Stimulated activated CD4-positive, alpha-beta T cell treated with anti-CD3 and anti-CD28 coated beads, TNF-alpha, amount 100 ng/mL, for 24 hours (primary cell): ENCODE measurements around the gene PON2.

ENCODE experiments used
- DNase-seq, 3 experiments: peaks; one replicate each; pipeline ENCODE4 v3.0.0-alpha.2; 2020; ENCODE audit warnings: low read depth in 3 of 3

Gene PON2

GRCh38 chr7:95444796-95445195, 10.0 kb upstream of the PON2 start:
- no peak for DNase-seq

- DNase-seq = no peak
Observed at GRCh38 chr7:95441042-95441823, 6.4 kb upstream of the PON2 start.

GRCh38 chr7:95440394-95441038, 5.7 kb upstream of the PON2 start:
- DNase-seq = no peak

- no peak for DNase-seq
Observed at GRCh38 chr7:95436407-95436806, 1.6 kb upstream of the PON2 start.

- no peak for DNase-seq
Observed at GRCh38 chr7:95435422-95435780, 573 bp upstream of the PON2 start.

- no peak for DNase-seq
Observed at GRCh38 chr7:95433952-95434556, 774 bp downstream of the PON2 start.

DNA sequence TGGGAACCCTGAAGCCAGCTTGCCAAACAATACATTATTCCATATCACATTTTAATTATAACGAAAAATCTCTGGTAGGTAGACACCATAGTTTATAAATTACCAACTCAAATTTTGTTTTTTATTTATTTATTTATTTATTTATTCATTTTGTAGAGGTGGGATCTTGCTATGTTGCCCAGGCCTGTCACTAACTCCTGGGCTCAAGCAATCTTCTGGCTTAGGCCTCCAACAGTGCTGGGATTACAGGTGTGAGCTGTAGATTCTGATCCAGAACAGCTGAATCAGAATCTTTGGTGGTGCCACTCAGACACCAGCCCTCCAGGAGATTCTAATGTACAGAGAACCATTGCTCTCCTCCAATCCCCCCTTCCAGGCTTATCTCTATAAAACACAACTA, 1.7 kb downstream of the PON2 start:
- no peak for DNase-seq

- no peak for DNase-seq
Observed at GRCh38 chr7:95432606-95433005, 2.2 kb downstream of the PON2 start.

- DNase-seq = no peak
Observed at GRCh38 chr7:95430864-95431263, 4.0 kb downstream of the PON2 start.

- DNase-seq = no peak
Observed at GRCh38 chr7:95429241-95429990, 5.4 kb downstream of the PON2 start.

DNA sequence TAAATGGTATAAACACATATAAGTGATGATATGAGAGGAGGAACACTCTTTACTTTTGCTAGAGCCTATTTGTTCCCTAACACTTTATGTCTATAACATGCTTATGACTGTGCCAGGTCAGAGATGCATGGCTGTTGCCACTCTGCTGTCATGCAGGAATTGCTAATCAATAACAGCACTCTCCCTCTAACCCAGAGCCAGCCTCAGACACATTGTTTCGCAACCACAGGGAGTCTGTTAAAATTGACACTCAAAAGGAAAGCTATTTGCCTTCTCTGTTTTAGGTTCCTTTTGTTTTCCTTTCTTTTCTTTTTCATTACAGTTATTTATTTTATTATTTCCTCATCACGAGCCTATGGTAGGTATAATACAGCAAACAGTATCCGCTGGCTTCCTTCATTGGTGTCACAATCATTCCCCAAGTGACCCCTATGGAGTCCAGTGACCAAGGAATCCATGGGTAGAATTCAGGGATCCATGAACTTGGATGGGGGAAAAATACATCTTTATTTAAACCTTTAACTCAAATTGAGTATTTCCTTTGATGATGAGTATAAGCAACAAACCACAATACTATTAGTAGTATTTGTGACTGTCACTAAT, 6.8 kb downstream of the PON2 start:
- no peak for DNase-seq

- no peak for DNase-seq
Observed at GRCh38 chr7:95427166-95427565, 7.7 kb downstream of the PON2 start.

- no peak for DNase-seq
Observed at GRCh38 chr7:95425694-95426093, 9.1 kb downstream of the PON2 start.

DNA sequence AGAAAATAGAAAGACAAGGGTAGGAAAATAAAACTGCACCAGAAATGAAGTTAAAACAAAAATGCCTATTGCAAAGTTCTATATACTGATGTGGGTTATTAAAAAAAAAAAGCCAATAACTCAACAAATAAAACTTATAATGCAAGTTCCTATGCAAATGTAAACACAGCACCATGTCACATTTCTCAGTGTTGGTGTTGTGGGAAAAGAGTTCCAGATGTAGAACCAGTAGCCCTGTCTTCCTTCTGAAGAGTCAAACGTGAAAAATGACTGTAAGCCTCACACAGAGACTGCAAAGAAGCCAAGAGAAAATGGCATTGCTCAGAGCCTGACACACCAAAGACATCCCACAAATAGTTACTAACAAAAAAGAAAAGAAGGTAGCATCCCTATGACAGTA, 10.1 kb downstream of the PON2 start:
- DNase-seq = no peak

GRCh38 chr7:95421847-95422444, 12.9 kb downstream of the PON2 start:
- no peak for DNase-seq

DNA sequence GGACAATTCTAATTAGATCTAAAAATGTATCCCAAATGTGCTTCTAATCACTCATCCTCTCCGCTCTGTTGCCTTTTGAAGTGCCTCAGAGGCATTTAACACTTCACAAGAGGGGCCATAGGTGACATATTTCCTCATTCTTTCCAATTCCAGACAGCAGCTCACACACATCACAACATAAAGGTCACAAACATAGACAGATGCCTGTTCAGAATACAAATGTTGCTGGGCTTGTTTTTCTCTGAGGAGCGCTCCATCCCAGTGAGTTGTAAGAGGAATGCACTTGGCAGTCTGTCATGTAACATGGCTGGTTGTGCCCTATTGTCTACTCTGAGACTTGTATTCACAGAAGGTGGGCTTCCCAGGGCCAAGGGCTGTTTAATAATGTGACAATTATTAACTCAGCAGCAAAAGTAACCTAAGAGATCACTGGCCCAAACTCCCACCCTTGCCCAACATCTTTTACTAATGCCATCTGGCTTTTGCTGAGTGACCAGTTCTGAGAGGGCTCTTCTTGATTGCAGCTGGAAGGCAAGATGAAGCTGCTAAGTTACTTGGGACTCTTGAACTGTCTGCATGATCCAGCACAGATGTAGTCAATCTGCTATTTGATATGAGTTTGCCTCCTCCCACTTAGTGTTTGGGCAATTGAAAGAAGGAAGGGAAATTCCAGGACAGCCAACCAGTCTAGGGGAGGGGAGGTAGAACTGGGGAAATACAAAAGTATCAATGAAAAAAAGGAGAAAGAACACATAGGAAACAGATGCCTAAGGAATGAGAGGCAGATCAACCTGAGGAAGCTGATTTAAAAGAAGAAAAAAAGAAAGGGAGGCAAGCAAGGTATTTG, 13.6 kb downstream of the PON2 start:
- no peak for DNase-seq

DNA sequence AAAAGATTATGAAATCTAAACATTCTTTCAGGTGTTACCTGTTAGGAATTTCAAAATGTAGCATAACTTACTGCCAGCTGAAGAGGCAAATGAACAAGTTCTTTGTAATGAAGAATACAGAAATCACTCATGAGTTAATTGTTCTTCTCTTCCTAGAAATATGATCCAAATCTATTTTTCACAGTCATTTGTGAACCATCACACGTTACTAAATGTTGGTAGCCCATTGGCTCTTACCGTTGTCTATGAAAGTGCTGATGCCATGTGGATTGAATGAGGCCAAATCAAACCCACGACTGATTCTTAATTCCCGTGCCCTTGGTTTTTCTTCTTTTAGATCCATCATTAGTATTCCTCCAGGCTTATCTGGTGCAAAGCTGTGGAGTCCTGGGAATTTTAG, 22.8 kb downstream of the PON2 start:
- DNase-seq = no peak

DNA sequence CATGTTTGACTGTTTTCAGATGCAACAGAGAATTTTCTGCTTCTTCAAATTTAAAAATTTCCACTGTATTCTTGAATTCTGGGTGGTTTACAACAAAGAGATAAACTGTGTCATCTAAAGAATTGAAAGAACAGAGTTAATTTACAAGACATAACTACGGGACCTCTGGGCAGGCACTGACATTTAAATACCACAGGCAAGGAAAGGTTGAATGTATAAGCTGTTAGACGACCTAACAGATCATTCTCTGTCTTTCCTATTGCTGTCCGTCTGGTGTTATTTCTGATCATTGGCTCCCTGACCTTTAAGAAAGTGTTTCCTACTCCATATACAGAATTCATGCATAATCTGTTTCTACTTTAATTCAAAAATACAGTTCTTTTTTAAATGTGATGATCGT, 23.2 kb downstream of the PON2 start:
- DNase-seq = no peak

GRCh38 chr7:95411036-95411435, 23.8 kb downstream of the PON2 start:
- no peak for DNase-seq

- no peak for DNase-seq
Observed at GRCh38 chr7:95407751-95408150, 27.1 kb downstream of the PON2 start.

GRCh38 chr7:95405800-95406199, 29.0 kb downstream of the PON2 start:
- DNase-seq = no peak
